ENCODE data around the gene FBXO28. TPM values are rescaled to one million over a fixed set of nuclear protein-coding genes. Genes with fewer than 3 reads are reported as not detected.

Gene FBXO28
- total and polyA plus RNA-seq, 10 of the 15 experiments (the other 5 are each of a cell fraction or from before 2014, with no cell fraction given): 4.3 to 23.2 (median 18.4) TPM

DNA sequence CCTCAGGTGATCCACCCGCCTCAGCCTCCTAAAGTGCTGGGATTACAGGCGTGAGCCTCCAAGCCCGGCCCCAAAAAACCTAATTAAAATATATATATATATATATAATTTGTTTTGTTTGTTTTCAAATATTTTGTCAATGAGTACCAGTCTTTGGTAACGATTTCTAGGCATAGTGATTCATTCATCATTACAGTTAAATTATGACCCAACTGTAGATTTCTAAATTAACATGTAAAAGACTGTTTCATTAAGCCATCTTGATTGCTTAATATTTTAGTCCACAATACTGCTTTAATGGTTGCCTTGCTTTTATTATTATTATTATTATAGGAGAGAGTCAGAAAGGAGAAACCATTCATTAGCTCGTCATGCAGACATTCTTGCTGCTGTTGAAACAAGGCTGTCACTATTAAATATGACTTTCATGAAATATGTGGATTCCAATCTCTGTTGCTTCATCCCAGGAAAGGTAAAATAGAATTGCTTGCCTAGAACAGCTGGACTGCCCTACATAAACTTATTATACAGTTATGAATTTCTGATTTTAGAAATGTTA is 19.9 kb downstream of the FBXO28 start:
- H3K36me3 ChIP-seq (ENCODE audit: control insufficient read depth in 2 of 2, insufficient read depth in 2 of 2, low read length in 1 of 2): peaks cover 0 to 19% of the 10 kb centered on the region in 2 experiments; a peak in 3 of 4 replicates
- WGBS (ENCODE audit: insufficient coverage, insufficient replicate concordance, low lambda C conversion rate, missing lambda C conversion rate): 79% methylated on average over 5 of the region's 5 CpGs
- RAD21 ChIA-PET (ENCODE audit: unreplicated experiment): no interaction called here
- H3K27me3 ChIP-seq (replicated peaks in 1 of 2; ENCODE audit: control insufficient read depth in 2 of 2, insufficient read depth in 2 of 2, low read length in 1 of 2): no peaks in the 10 kb centered on the region
- H3K9me3 ChIP-seq (replicated peaks; ENCODE audit: control insufficient read depth, insufficient read depth, low read length): peaks cover 2% of the 10 kb centered on the region; the same call in 2 of the 3 replicates
- SMC1A ChIA-PET (ENCODE audit: uncharacterized antibody, unreplicated experiment): interaction anchor here (1.0 to 1.6 kb wide), 2 partner anchors 12 to 18 kb away, joined by 3 read pairs; no protein-coding TSS in a partner anchor
- no peaks in the 10 kb centered on the region for H3K4me1 ChIP-seq (ENCODE audit: control insufficient read depth, insufficient read depth, low read length)
- ATAC-seq: no peak
- H3K4me2 ChIP-seq (ENCODE audit: control insufficient read depth, insufficient read depth): no peak overlapping the region
- no peaks in the 10 kb centered on the region for H3K79me2 ChIP-seq (ENCODE audit: control insufficient read depth, insufficient read depth, low read length)
- no peak for FAIRE-seq
- no peak overlapping the region for H3K27ac ChIP-seq (ENCODE audit: control insufficient read depth, insufficient read depth)
- no peaks in the 10 kb centered on the region for H4K20me1 ChIP-seq (ENCODE audit: control insufficient read depth, insufficient read depth)
- no peak overlapping the region for H3K9ac ChIP-seq (ENCODE audit: control insufficient read depth, insufficient read depth, low read length)
- POLR2A ChIA-PET: interaction anchor here (0.7 kb wide), 1 partner anchor 11 kb away, joined by 3 read pairs; no protein-coding TSS in a partner anchor
- no peak for DNase-seq (ENCODE audit: low read depth, low spot score)
- no peak overlapping the region for H3K4me3 ChIP-seq
- in situ Hi-C loops (cut with MboI) (no loop called here), intact Hi-C loops (cut with micrococcal nuclease; ENCODE audit: unreplicated experiment) (no loop called here)
- CTCF ChIA-PET: interaction anchor here (1.0 kb wide), 1 partner anchor 18 kb away, joined by 3 read pairs; no protein-coding TSS in a partner anchor
- no TSS peak for BruUV-seq (replicated peaks)
- H2AFZ ChIP-seq (ENCODE audit: control insufficient read depth, low read depth, low read length): no peak overlapping the region
- TF ChIP-seq, protein P1, sequence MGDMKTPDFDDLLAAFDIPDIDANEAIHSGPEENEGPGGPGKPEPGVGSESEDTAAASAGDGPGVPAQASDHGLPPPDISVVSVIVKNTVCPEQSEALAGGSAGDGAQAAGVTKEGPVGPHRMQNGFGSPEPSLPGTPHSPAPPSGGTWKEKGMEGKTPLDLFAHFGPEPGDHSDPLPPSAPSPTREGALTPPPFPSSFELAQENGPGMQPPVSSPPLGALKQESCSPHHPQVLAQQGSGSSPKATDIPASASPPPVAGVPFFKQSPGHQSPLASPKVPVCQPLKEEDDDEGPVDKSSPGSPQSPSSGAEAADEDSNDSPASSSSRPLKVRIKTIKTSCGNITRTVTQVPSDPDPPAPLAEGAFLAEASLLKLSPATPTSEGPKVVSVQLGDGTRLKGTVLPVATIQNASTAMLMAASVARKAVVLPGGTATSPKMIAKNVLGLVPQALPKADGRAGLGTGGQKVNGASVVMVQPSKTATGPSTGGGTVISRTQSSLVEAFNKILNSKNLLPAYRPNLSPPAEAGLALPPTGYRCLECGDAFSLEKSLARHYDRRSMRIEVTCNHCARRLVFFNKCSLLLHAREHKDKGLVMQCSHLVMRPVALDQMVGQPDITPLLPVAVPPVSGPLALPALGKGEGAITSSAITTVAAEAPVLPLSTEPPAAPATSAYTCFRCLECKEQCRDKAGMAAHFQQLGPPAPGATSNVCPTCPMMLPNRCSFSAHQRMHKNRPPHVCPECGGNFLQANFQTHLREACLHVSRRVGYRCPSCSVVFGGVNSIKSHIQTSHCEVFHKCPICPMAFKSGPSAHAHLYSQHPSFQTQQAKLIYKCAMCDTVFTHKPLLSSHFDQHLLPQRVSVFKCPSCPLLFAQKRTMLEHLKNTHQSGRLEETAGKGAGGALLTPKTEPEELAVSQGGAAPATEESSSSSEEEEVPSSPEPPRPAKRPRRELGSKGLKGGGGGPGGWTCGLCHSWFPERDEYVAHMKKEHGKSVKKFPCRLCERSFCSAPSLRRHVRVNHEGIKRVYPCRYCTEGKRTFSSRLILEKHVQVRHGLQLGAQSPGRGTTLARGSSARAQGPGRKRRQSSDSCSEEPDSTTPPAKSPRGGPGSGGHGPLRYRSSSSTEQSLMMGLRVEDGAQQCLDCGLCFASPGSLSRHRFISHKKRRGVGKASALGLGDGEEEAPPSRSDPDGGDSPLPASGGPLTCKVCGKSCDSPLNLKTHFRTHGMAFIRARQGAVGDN (IDR thresholded peaks at IDR 0.05): no peak
- TF ChIP-seq, protein P2, sequence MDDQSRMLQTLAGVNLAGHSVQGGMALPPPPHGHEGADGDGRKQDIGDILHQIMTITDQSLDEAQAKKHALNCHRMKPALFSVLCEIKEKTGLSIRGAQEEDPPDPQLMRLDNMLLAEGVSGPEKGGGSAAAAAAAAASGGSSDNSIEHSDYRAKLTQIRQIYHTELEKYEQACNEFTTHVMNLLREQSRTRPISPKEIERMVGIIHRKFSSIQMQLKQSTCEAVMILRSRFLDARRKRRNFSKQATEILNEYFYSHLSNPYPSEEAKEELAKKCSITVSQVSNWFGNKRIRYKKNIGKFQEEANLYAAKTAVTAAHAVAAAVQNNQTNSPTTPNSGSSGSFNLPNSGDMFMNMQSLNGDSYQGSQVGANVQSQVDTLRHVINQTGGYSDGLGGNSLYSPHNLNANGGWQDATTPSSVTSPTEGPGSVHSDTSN (IDR thresholded peaks at IDR 0.05; ENCODE audit: insufficient replicate concordance, low read depth, low read length): no peak
- no peak for TF ChIP-seq RBBP5 (conservative IDR thresholded peaks at IDR 0.05)
- TF ChIP-seq, protein P3, sequence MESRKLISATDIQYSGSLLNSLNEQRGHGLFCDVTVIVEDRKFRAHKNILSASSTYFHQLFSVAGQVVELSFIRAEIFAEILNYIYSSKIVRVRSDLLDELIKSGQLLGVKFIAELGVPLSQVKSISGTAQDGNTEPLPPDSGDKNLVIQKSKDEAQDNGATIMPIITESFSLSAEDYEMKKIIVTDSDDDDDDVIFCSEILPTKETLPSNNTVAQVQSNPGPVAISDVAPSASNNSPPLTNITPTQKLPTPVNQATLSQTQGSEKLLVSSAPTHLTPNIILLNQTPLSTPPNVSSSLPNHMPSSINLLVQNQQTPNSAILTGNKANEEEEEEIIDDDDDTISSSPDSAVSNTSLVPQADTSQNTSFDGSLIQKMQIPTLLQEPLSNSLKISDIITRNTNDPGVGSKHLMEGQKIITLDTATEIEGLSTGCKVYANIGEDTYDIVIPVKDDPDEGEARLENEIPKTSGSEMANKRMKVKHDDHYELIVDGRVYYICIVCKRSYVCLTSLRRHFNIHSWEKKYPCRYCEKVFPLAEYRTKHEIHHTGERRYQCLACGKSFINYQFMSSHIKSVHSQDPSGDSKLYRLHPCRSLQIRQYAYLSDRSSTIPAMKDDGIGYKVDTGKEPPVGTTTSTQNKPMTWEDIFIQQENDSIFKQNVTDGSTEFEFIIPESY (IDR thresholded peaks at IDR 0.05): no peak
- TF ChIP-seq, protein P4, sequence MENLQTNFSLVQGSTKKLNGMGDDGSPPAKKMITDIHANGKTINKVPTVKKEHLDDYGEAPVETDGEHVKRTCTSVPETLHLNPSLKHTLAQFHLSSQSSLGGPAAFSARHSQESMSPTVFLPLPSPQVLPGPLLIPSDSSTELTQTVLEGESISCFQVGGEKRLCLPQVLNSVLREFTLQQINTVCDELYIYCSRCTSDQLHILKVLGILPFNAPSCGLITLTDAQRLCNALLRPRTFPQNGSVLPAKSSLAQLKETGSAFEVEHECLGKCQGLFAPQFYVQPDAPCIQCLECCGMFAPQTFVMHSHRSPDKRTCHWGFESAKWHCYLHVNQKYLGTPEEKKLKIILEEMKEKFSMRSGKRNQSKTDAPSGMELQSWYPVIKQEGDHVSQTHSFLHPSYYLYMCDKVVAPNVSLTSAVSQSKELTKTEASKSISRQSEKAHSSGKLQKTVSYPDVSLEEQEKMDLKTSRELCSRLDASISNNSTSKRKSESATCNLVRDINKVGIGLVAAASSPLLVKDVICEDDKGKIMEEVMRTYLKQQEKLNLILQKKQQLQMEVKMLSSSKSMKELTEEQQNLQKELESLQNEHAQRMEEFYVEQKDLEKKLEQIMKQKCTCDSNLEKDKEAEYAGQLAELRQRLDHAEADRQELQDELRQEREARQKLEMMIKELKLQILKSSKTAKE (IDR thresholded peaks at IDR 0.05; ENCODE audit: low read depth, poor library complexity, severe bottlenecking): no peak
- TF ChIP-seq CHD1 (IDR thresholded peaks at IDR 0.05; ENCODE audit: low read depth, low read length): no peak
- TF ChIP-seq BMI1 (IDR thresholded peaks at IDR 0.05; ENCODE audit: borderline replicate concordance): no peak
- TF ChIP-seq NFXL1 (IDR thresholded peaks at IDR 0.05; ENCODE audit: borderline replicate concordance): no peak
- TF ChIP-seq HCFC1 (IDR thresholded peaks at IDR 0.05; ENCODE audit: low read length): no peak
- TF ChIP-seq, protein P5, sequence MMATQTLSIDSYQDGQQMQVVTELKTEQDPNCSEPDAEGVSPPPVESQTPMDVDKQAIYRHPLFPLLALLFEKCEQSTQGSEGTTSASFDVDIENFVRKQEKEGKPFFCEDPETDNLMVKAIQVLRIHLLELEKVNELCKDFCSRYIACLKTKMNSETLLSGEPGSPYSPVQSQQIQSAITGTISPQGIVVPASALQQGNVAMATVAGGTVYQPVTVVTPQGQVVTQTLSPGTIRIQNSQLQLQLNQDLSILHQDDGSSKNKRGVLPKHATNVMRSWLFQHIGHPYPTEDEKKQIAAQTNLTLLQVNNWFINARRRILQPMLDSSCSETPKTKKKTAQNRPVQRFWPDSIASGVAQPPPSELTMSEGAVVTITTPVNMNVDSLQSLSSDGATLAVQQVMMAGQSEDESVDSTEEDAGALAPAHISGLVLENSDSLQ (IDR thresholded peaks at IDR 0.05): no peak
- TF ChIP-seq, protein P6, sequence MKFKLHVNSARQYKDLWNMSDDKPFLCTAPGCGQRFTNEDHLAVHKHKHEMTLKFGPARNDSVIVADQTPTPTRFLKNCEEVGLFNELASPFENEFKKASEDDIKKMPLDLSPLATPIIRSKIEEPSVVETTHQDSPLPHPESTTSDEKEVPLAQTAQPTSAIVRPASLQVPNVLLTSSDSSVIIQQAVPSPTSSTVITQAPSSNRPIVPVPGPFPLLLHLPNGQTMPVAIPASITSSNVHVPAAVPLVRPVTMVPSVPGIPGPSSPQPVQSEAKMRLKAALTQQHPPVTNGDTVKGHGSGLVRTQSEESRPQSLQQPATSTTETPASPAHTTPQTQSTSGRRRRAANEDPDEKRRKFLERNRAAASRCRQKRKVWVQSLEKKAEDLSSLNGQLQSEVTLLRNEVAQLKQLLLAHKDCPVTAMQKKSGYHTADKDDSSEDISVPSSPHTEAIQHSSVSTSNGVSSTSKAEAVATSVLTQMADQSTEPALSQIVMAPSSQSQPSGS (IDR thresholded peaks at IDR 0.05; ENCODE audit: low read length): no peak
